ENCODE data around the gene SEMA5A.

Gene SEMA5A

DNA sequence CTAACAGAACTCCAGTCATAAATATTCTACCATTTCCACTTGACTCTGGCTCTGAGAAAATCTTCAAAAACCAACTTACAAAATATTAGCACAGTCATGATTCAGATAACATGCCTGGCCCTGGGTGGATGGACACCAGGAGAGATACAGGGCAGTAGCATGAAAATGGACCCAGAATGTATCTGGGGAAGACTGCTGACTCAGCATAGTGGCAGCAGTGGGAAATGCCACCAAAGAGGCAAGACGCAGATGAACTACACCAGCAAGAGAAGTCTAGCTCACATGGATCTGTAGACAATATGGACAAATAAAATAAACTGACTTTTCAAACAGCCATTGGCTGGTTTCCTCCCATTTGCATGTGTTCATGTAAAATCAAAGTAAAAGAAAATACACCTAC lies 359.8 kb downstream of the SEMA5A start:
- TF ChIP-seq, protein P1, sequence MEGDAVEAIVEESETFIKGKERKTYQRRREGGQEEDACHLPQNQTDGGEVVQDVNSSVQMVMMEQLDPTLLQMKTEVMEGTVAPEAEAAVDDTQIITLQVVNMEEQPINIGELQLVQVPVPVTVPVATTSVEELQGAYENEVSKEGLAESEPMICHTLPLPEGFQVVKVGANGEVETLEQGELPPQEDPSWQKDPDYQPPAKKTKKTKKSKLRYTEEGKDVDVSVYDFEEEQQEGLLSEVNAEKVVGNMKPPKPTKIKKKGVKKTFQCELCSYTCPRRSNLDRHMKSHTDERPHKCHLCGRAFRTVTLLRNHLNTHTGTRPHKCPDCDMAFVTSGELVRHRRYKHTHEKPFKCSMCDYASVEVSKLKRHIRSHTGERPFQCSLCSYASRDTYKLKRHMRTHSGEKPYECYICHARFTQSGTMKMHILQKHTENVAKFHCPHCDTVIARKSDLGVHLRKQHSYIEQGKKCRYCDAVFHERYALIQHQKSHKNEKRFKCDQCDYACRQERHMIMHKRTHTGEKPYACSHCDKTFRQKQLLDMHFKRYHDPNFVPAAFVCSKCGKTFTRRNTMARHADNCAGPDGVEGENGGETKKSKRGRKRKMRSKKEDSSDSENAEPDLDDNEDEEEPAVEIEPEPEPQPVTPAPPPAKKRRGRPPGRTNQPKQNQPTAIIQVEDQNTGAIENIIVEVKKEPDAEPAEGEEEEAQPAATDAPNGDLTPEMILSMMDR (IDR thresholded peaks at IDR 0.05; ENCODE audit: low read depth, low read length), result no peak
- DNase-seq (ENCODE audit: extremely low read depth, low read depth), result no peak

DNA sequence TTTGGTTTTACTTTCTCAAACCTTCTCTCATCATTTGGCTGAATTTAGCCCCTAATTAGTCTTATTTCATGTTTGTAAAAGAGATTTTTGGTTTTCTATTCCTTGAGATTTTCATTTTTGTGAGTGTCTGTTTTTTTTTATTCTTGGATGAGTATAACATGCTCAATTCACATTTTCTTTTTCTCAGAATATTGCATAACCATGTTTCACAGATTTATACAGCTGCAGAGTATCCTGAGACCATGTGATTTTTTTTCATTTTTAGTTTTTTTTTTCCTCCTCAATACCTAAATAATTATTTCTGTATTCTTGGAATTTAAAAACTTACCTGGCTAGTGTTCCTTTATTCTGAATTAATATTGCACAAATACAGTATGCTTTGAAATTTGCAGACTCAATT lies 361.9 kb downstream of the SEMA5A start:
- TF ChIP-seq, protein P1 (IDR thresholded peaks at IDR 0.05; ENCODE audit: low read depth, low read length), result no peak
- DNase-seq (ENCODE audit: extremely low read depth, low read depth), result no peak

DNA sequence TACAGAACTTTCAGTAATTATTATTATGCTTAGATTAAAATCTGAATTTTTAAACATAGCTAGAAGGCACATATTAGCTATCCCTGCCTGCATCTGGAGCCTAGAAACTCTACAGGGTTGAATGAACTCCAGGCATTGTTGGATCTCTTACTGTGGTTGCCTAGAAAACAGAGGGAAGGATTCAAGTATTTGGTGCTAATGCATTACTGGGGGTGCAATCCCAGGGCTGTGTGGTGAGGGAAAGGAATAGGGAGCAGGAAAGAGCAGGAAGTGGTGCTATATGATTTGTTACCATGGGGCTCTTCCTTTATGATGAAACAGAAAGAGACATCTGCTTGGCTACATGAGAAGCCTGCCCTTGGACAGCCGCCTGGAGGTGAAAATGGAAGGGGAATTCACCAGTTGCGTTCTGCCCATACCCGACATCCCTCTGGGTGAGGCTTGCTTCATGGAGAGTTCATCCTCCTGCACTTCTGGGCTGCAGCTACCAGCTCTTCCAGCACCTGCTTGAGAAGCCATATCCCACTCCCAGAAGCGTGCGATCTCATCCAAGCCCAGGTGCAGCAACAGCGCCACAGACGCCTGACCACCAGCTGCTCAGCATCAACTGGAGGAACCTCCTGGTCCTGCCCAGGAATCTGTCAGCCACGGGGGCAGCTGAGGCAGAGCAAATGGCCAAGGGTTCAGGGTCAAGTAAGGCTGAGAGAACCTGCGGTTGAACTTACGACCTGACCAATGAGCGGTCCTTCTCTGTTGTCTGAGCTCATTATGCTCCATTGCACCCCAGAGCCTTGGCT lies 362.8 kb downstream of the SEMA5A start:
- TF ChIP-seq, protein P1 (IDR thresholded peaks at IDR 0.05; ENCODE audit: low read depth, low read length), result no peak
- no peak for DNase-seq (ENCODE audit: extremely low read depth, low read depth)

DNA sequence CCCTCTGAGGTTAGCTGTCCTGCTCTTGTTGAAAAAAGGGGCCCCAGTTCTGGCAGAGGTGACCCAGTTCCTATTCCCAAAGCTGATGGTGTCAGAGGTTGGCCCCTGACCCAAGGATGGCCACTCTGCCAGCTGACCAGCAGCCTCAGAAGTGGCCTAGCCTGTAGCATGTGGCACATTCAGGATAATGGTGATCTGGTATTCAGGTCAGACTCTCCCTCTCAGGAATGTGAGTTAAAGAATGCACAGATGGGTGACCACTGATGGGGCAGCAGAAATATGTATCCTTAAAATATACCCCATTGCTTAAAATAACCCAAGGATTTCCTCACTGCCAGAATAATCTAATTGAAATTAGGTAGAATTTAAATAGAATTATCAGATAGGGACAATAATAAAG lies 369.2 kb downstream of the SEMA5A start:
- TF ChIP-seq, protein P1 (IDR thresholded peaks at IDR 0.05; ENCODE audit: low read depth, low read length), result no peak
- DNase-seq (ENCODE audit: extremely low read depth, low read depth), result no peak

DNA sequence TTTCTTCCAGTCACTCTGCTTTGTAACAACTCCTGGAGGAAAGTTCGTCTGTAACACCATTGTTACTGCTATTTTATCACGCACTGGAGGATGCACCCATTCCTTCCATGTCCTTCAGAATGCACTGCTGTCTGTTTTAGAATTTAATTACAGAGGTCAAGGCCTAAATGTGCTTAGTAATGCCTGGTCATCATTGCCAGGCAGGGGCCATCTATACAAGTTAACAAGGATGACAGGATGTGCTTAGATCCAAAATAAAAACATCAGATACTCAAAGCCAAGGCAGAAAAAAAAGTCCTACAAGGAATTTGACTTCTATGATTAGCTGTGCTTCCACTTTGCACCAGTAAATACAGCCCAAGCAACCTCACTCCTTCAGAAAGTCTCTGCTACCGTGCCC lies 371.4 kb downstream of the SEMA5A start:
- DNase-seq (ENCODE audit: extremely low read depth, low read depth), result no peak
- TF ChIP-seq, protein P1 (IDR thresholded peaks at IDR 0.05; ENCODE audit: low read depth, low read length), result no peak

DNA sequence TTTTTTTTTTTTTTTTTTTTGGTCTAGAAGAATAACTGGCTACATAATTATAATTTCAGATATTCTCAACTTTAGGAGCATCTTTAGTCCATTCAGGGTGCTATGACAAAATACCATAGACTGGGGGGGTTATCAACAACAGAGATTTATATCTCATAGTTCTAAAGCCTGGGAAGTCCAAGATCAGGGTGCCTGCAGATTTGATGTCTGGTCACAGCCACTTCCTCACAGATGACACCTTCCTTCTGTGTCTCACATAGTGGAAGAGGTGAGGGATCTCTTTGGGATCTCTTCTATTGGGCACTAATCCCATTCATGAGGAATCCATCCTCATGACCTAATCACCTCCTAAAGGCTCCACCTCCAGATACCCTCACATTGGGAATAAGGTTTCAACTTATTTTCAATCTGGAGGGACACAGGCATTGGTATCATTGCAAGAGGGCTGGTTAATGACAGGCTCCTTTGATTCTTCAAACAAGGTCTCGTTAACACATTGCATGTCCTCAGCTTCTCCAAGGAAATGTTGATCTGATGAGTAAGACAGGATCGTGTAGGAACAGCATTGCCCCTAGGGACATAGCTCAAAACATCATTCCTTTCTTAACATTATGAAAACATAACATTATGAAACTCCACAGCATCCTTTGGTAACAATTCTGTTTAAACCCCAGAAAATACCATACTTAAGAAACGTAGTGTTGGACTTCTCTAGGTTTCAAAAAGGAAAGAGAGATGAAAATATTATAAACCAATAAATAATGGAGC lies 372.4 kb downstream of the SEMA5A start:
- TF ChIP-seq, protein P1 (IDR thresholded peaks at IDR 0.05; ENCODE audit: low read depth, low read length), result no peak
- DNase-seq (ENCODE audit: extremely low read depth, low read depth), result peak; percentile 42

DNA sequence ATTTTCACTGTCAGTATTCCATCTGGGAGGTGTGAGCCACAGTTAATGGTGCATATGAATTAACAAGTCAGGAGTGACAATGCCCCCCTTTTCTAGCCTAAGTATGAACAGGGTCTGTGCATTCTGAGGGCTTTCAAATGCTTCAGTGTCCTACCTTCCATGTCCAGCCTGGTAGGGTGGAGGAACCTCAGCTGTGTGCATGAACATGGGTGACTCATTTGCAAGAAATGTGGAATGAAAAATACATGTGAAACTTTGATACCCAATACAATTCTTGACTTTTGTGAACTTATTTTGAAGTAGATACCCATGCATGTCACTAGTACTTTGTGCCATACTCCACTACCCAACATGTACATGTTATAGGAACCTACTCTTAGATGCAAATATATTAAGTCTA lies 375.8 kb downstream of the SEMA5A start:
- DNase-seq (ENCODE audit: extremely low read depth, low read depth), result no peak
- TF ChIP-seq, protein P1 (IDR thresholded peaks at IDR 0.05; ENCODE audit: low read depth, low read length), result no peak

All from AG09319 (cell line).